HepG2 (cell line): Measurements from ENCODE around the gene UQCRC2. TPM values are rescaled to one million over a fixed set of nuclear protein-coding genes. Genes with fewer than 3 reads are reported as not detected.

Experiments
- DR1 ChIP-seq: sonication (generic); formaldehyde crosslinking; IDR thresholded peaks from 2 replicates; pipeline ENCODE4 v1.8.0; 2021; ENCODE audit warnings: mild to moderate bottlenecking, missing genetic modification reagents, inconsistent platforms
- E2F2 ChIP-seq: sonication (generic); formaldehyde crosslinking; IDR thresholded peaks from 2 replicates; pipeline ENCODE4 v1.4.0; 2020; ENCODE audit warnings: missing genetic modification reagents, borderline replicate concordance
- HNF1A ChIP-seq, 2 experiments: sonication (generic) in 1 of 2; formaldehyde crosslinking in 1 of 2; IDR thresholded peaks; 2 replicates each; pipeline versions ENCODE4 v1.4.0 to v1.6.1; 2016 to 2020; ENCODE audit warnings: borderline replicate concordance in 1 of 2, low read depth in 1 of 2, mild to moderate bottlenecking in 1 of 2, missing genetic modification reagents in 1 of 2
- LBX2 ChIP-seq: sonication (generic); formaldehyde crosslinking; IDR thresholded peaks from 2 replicates; pipeline ENCODE4 v1.5.0; 2020; ENCODE audit warnings: missing genetic modification reagents, mild to moderate bottlenecking, borderline replicate concordance
- MYPOP ChIP-seq: sonication (generic); formaldehyde crosslinking; IDR thresholded peaks from 2 replicates; pipeline ENCODE4 v1.8.1; 2023; ENCODE audit warnings: mild to moderate bottlenecking, moderate library complexity, missing genetic modification reagents
- NAIF1 ChIP-seq: sonication (generic); formaldehyde crosslinking; IDR thresholded peaks from 2 replicates; pipeline ENCODE4 v1.5.0; 2020; ENCODE audit warnings: mild to moderate bottlenecking, missing genetic modification reagents, borderline replicate concordance
- NR2F6 ChIP-seq, 2 experiments: IDR thresholded peaks; 2 replicates each; pipeline ENCODE4 v1.6.1; 2016; ENCODE audit warnings: antibody characterized with exemption in 1 of 2, mild to moderate bottlenecking in 1 of 2
- PATZ1 ChIP-seq: sonication (generic); formaldehyde crosslinking; IDR thresholded peaks from 2 replicates; pipeline ENCODE4 v1.4.0; 2020; ENCODE audit warnings: missing genetic modification reagents
- PAXIP1 ChIP-seq: sonication (generic); formaldehyde crosslinking; conservative IDR thresholded peaks from 2 replicates; pipeline ENCODE4 v1.4.0; 2020; ENCODE audit warnings: mild to moderate bottlenecking, missing genetic modification reagents, moderate library complexity
- PHF8 ChIP-seq: sonication (generic); formaldehyde crosslinking; IDR thresholded peaks from 2 replicates; pipeline ENCODE4 v1.5.0; 2020; ENCODE audit warnings: missing genetic modification reagents
- SMYD3 ChIP-seq: sonication (generic); formaldehyde crosslinking; IDR thresholded peaks from 2 replicates; pipeline ENCODE4 v1.8.1; 2023; ENCODE audit warnings: mild to moderate bottlenecking, missing genetic modification reagents
- XRCC5 ChIP-seq: fragments of 200-400 bp; formaldehyde crosslinking; optimal IDR thresholded peaks from 2 replicates; pipeline ENCODE3; 2017; ENCODE audit warnings: mild to moderate bottlenecking, low read length
- ZMYM4 ChIP-seq: sonication (generic); formaldehyde crosslinking; IDR thresholded peaks from 2 replicates; pipeline ENCODE4 v1.8.1; 2023; ENCODE audit warnings: mild to moderate bottlenecking, missing genetic modification reagents
- ZNF672 ChIP-seq: sonication (generic); formaldehyde crosslinking; IDR thresholded peaks from 2 replicates; pipeline ENCODE4 v1.8.1; 2022; ENCODE audit warnings: missing genetic modification reagents
- ZNF7 ChIP-seq: IDR thresholded peaks from 2 replicates; pipeline ENCODE4 v1.6.1; 2016; ENCODE audit warnings: missing biosample characterization, missing genetic modification reagents
- ZNF782 ChIP-seq: sonication (generic); formaldehyde crosslinking; IDR thresholded peaks from 2 replicates; pipeline ENCODE4 v1.4.0; 2020; ENCODE audit warnings: missing genetic modification reagents, mild to moderate bottlenecking, borderline replicate concordance
- polyA plus RNA-seq, 8 experiments: library from polyadenylated mRNA; depleted of rRNA in 3 of 8; stranded (reverse) in 7 of 8; unstranded in 1 of 8; fragments of >200 nt; fragmentation: Illumina TruSeq in 4 of 8; extraction: Trizol in 4 of 8; gene quantifications; 2 replicates each; pipeline versions ENCODE4 v1.2.1 to v1.2.3, GENCODE V29; 2011 to 2016; ENCODE audit warnings: low read depth in 4 of 8, missing spikeins in 1 of 8, mixed read lengths in 1 of 8; ENCODE audit not compliant: insufficient read depth in 1 of 8
- total RNA-seq, 5 experiments: library from RNA; depleted of rRNA; stranded (reverse); fragments of >200 nt; fragmentation: Illumina TruSeq; extraction: Trizol; gene quantifications; 2 replicates each; pipeline ENCODE4 v1.2.3, GENCODE V29; 2016; ENCODE audit warnings: low read depth in 1 of 5

Gene UQCRC2
- total and polyA plus RNA-seq, 2 of the 13 experiments (the other 11 are each of a cell fraction or from before 2014, with no cell fraction given): 442 to 536 TPM

GRCh38 chr16:22007159-22007508 is 54.0 kb downstream of the UQCRC2 start (continued):
- TF ChIP-seq PAXIP1: 0 out of 2 replicates have a peak, but pooled peaks have one; percentile 11
- no peak for TF ChIP-seq HNF1A (IDR thresholded peaks at IDR 0.05; ENCODE audit: low read depth)
- no peak; the same call in 1 of the 2 replicates for TF ChIP-seq HNF1A (CRISPR knock-in tag; IDR thresholded peaks at IDR 0.05; ENCODE audit: borderline replicate concordance)
- no peak for TF ChIP-seq PHF8 (CRISPR knock-in tag)
- peak; percentile 89 for TF ChIP-seq PATZ1
- TF ChIP-seq NAIF1 (CRISPR knock-in tag): no peak
- no peak for TF ChIP-seq NR2F6 (IDR thresholded peaks at IDR 0.05)
- TF ChIP-seq NR2F6 (CRISPR knock-in tag; IDR thresholded peaks at IDR 0.05): peak; percentile 28; the same call in 1 of the 2 replicates
- TF ChIP-seq E2F2 (CRISPR knock-in tag): no peak
- no peak for TF ChIP-seq MYPOP (CRISPR knock-in tag)
- TF ChIP-seq ZNF782 (CRISPR knock-in tag): no peak
- 0 out of 2 replicates have a peak, but pooled peaks have one; percentile 54 for TF ChIP-seq LBX2 (CRISPR knock-in tag)
- TF ChIP-seq ZNF7: 0 out of 2 replicates have a peak, but pooled peaks have one; percentile 11
- TF ChIP-seq XRCC5: no peak
- no peak for TF ChIP-seq DR1 (CRISPR knock-in tag)
- TF ChIP-seq ZMYM4: no peak; the same call in 1 of the 2 replicates
- no peak for TF ChIP-seq SMYD3 (CRISPR knock-in tag)
- no peak for TF ChIP-seq ZNF672 (CRISPR knock-in tag)
